Hematopoietic multipotent progenitor cell (in vitro differentiated cells): ENCODE results near the gene SLC10A6. TPM values are rescaled to one million over a fixed set of nuclear protein-coding genes. Genes with fewer than 3 reads are reported as not detected.

Experiments
- DNase-seq, 3 donors: peaks; one replicate each; pipeline ENCODE4 v3.0.0-alpha.2; 2011 to 2015; ENCODE audit warnings: low read depth in 2 of 3, low spot score in 2 of 3
- total RNA-seq: library from RNA; depleted of rRNA; stranded (reverse); fragments of >200 nt; gene quantifications from one replicate; pipeline ENCODE4 v1.2.3, GENCODE V29; 2012

Gene SLC10A6
- total RNA-seq, 1 donor, result under 0.01 TPM

DNA sequence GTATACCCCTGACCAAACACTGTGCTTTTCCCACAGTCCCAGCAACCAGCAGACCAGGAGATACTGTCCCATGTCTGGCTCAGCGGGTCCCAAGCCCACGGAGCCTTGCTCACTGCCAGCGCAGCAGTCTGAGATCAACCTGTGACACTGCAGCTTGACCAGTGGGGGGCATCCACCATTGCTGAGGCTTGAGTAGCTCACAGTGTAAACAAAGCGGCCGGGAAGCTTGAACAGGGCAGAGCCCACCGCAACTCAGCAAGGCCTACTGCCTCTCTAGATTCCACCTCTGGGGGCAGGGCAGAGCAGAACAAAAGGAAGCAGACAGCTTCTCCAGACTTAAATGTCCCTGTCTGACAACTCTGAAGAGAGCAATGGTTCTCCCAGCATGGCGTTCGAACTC is 58.1 kb downstream of the SLC10A6 start:
- no peak for DNase-seq

DNA sequence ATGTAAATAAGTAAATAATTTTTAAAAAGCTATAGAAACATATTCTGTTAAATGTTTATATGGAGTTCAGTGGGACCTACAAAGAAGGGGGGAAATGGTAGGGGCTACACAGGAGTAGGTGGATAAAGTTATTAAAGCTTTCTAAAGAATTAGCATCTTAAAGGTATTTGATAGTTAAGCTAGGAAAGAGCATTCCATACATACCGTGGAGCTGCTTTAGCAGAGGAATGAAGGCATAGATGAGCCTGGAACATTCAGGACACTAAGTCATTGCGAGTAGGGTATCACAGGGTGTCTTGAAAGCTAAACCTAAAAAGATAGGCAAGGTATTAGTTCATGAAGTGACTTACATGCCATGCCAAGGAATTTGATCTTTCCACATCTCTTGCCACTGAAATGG is 60.4 kb downstream of the SLC10A6 start:
- DNase-seq, result no peak

DNA sequence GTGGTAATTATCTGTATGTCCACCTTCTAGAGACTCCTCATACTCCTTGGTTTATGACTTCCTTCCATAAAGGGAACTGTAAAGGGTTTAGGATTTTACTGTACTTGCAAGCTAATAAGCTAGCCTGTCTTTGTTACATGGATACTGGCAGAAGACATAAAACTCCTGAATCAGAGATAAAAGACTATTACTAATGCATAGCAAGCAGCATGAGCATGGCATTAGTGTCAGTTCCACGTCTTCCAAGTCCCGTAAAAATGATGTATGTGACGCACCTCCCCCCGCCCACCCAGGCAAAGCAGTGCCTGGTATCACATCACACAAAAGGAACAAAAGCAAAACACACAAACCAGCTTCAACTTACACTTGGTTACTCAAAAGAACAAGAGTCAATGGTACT is 71.0 kb downstream of the SLC10A6 start:
- no peak for DNase-seq

DNA sequence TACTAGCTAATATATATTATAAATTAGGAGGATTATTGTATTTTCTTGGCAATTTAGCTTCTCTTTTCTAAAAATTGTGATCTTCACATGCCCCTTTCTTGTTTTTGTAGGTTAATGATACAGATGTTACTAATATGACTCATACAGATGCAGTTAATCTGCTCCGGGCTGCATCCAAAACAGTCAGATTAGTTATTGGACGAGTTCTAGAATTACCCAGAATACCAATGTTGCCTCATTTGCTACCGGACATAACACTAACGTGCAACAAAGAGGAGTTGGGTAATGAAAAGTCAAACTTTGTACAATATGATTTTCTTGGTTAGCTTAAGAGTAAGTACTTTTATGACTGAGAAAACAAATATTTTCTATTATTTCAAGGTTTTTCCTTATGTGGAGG is 74.1 kb downstream of the SLC10A6 start:
- DNase-seq, result no peak

Other genes starting within 250 kb of the SLC10A6 start
- 0.54 TPM for gene C4orf36, start 43.0 kb upstream of the SLC10A6 start, total RNA-seq
- 44.4 TPM for gene AFF1, start 85.6 kb upstream of the SLC10A6 start, total RNA-seq